H54 (cell line): ENCODE measurements around the gene NFATC2IP.

ENCODE experiments used
- DNase-seq: peaks from one replicate; pipeline ENCODE4 v3.0.0; 2011; ENCODE audit warnings: low spot score, mixed read lengths; ENCODE audit not compliant: insufficient read length
- FAIRE-seq: peaks from 3 replicates; lab custom pipeline; 2011; peaks lifted over from hg19 to GRCh38; lab: Jason Lieb, UNC
- POLR2A ChIP-seq: IDR thresholded peaks from 2 replicates; pipeline ENCODE4 v1.6.1; 2011; ENCODE audit warnings: low read depth, mild to moderate bottlenecking, low read length

NFATC2IP gene

DNA sequence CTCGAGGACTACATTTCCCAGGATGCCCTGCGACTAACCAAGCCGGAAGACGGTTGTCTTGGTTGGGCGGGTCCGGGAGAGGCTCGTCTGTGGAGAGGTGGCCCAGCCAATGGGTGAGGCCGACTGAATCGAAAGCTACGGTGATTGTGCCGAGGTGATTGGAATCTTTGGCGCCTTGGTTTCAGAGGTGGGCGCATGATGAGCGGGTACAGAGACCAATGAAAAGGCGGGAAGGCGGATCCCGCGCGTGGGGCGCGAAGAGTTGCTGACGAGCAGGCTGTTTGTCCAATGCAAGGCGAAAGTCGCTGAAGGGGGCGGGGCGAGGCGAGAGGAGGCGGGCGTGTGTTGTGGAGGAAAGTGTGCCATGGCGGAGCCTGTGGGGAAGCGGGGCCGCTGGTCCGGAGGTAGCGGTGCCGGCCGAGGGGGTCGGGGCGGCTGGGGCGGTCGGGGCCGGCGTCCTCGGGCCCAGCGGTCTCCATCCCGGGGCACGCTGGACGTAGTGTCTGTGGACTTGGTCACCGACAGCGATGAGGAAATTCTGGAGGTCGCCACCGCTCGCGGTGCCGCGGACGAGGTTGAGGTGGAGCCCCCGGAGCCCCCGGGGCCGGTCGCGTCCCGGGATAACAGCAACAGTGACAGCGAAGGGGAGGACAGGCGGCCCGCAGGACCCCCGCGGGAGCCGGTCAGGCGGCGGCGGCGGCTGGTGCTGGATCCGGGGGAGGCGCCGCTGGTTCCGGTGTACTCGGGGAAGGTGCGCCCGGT is at the start of gene NFATC2IP:
NFATC2IP (plus strand) TSS at position 290 of the 762 bp plus-strand sequence; CDS start at position 365, 75 bp downstream.
- FAIRE-seq (peak; percentile 89), DNase-seq (peak; percentile 98)
- peak; percentile 78 for TF ChIP-seq POLR2A

DNA sequence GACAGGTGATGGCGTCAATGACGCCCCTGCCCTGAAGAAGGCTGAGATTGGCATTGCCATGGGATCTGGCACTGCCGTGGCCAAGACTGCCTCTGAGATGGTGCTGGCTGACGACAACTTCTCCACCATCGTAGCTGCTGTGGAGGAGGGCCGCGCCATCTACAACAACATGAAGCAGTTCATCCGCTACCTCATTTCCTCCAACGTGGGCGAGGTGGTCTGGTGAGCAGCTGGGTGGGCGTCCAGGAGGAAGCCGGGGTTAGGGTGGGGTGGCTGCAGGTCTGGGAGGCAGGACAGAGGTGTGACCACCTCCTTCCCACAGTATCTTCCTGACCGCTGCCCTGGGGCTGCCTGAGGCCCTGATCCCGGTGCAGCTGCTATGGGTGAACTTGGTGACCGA is 48.9 kb upstream of the NFATC2IP start:
- FAIRE-seq = no peak
- TF ChIP-seq POLR2A = no peak
- DNase-seq = no peak

DNA sequence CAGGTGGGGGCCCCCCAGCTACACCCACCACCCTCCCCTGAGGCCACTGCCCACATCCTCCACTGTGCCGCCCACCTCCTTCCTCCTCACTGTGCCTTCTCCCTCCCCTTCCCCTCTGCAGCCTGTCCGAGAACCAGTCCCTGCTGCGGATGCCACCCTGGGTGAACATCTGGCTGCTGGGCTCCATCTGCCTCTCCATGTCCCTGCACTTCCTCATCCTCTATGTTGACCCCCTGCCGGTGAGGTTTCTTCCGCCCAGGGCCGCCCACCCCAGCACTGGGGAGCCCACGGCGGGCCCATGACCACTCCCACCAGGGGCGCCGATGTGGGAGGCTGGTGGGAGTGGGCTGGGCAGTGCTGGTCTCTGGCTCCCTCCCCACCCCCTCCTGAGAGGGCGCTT is 47.8 kb upstream of the NFATC2IP start:
- no peak for DNase-seq
- no peak for FAIRE-seq
- no peak for TF ChIP-seq POLR2A

DNA sequence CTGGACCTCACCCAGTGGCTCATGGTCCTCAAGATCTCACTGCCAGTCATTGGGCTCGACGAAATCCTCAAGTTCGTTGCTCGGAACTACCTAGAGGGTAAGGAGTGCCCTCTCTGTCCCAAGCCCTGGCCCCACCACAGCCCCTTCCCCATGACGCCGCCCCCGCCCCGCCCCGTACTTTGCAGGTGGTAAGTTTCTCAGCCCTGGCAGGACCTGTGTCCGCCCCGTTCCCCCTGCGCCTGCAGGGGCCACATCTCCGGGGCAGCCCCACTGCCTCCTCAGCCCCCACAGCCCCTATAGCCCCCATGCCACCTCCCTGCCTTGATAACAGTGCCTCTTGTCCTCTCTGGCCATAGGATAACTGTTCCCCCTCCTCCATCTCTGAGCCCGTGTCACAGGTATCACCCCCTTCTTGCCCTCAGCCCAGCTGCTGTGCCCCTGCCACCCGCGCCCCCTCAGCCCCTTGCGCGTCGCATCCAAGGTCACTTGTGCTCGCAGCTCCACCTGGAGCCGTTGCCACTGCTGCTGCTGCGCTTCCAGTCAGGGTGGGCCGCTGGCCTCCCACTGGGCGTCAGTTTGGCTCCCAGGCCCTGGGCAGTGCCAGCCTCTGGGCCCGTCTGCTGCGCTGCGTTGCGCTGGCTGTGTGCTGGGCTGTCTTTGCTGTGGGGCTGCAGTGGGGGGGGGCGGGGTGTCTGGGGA is 47.2 kb upstream of the NFATC2IP start:
- no peak for DNase-seq
- TF ChIP-seq POLR2A = no peak
- no peak for FAIRE-seq

DNA sequence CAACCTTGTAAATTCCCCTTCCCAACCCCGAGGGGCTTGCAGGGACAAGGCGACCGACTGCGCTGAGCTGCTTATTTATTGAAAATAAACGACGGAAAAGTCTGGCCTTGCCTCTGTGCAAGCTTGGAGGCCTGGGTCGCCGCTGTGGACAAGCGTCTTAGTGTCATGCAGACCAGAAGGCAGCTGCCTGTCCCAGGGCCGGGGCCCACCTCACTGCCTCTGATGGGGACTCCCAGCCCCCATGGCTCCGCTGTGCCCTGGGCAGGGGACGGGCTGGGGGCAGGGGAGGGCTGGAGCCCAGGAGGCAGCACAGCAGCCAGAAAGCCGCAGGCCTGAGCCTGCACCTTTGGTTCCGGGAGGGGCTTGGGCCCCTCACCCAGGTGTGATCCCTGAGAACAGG is 46.4 kb upstream of the NFATC2IP start:
- DNase-seq (no peak), FAIRE-seq (no peak)
- TF ChIP-seq POLR2A = no peak

DNA sequence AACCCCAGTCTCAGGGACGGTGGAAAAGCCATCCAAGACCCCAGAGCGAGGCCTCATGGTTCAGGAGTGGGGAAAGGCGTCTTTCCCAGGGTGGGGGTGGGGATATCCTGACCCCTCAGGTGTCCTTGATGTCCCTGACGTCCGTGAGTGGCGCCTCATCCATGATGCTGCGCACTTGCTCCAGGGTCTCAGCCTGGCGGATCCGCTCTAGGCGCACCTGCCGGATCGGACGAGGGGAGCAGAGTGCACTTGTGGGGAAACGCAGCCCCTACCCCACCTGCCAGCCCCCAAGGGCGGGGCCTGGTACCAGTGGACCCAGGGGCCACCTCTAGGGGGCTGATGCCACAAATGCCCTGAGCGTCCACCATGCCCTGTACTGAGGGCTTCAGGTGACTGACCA is 45.9 kb upstream of the NFATC2IP start:
- no peak for TF ChIP-seq POLR2A
- no peak for DNase-seq
- no peak for FAIRE-seq

DNA sequence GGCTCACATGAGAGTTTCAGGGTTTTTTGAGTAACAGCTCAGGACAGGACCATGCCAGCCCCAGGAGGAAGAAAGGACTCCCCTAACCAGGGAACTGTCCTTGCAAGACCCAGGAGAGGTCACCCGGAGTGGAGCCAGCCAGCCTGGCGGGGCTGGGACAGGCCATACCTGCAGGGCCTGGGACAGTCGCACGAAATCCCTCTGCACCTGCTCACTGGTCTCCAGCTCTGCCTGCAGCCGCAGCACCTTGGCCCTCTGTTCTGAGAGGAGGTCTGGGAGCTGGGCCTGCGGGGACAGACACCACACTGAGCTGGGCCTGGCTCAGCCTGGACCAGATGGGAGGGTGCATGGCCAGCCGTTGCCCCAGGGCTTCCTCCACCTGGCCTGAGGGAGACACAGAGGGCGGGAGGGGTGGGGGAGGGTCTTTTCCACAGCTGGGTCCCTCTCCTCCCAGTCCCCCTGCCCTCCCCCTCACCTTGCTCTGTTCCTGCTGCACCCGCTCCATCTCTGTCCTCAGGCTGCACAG is 45.4 kb upstream of the NFATC2IP start:
- TF ChIP-seq POLR2A = no peak
- FAIRE-seq (no peak), DNase-seq (no peak)

DNA sequence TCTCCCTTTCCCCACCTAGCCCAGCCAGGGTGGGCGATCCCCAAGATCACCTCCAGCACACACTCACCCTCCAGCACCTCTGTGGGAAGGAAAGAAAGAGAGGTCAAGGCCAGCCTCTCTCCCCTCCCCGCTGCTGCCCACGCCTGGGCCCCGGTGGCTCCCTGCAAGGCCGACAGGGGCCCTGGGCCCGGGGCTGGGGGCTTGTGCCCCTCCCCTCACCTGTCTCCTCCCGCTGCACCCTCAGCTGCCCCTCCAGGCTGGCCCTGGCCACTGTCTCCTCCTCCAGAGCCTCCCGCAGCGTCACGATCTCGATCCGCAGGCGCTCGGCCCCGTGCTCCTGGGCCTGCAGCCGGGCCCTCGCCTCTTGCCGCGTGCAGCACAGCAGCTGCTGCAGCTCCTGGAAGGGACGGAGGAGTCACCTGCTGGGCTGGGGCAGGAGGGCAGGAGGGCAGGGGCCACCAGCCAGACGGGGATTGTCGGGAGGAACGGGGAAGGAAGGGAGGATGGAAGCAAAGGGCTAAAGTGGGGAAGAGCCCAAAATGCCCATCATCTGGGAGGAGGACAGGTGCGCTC is 44.9 kb upstream of the NFATC2IP start:
- no peak for TF ChIP-seq POLR2A
- DNase-seq (no peak), FAIRE-seq (no peak)

DNA sequence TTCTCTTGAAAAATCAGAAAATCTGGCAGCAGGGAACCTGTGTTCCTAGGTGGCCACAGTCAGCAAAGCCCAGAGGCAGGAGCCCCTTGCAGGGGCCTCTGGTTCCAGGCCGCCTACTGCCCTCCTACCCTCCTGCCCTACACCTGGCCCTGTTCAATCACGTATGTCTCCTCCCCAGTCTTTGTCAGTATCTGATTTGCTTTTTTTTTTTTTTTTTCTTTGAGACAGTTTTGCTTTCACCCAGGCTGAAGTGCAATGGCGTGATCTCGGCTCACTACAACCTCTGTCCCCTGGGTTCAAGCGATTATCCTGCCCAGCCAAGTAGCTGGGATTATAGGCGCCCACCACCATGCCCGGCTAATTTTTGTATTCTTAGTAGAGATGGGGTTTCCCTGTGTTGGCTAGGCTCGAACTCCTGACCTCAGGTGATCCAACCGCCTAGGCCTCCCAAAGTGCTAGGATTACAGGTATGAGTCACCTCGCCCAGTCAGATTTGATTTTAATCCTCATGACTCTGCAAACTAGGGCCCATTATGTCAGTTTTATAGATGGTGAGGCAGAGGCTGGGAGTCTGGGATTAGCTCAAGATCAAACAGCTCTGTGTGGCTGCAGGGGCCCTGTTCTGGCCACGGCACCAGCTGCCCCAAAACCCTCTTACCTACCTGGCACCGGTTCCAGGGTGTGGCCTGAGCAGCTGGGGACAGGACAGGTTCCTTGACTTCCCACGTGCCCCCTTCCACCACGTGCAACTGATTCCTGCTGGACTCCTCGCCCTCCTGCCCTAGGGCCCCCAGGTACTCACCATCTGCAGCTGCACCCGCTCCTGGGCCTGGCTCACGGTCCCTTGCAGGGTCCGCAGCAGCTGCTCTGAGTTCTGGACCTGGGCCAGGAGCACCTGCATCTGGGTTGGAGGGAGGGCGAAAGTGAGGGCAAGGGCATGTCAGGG is 40.4 kb upstream of the NFATC2IP start:
- peak; percentile 58 for DNase-seq
- TF ChIP-seq POLR2A = no peak
- peak; percentile 11 for FAIRE-seq

DNA sequence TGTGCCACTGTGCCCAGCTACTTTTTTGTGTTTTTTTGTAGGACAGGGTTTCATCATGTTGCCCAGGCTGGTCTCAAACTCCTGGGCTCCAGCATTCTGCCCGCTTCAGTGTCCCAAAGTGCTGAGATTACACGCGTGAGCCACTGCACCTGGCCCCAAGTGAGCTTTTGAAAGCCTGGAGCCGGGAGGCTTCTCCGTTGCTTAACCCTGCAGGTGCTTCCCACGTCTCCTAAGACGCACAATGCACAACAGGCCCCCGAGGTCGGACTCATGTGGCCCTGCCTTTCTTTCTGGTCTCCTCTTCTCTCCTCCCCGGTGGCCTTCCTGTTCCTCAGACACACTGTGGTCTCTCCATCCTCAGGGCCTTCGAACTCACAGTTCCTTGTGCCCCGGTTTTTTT is 38.2 kb upstream of the NFATC2IP start:
- no peak for DNase-seq
- no peak for TF ChIP-seq POLR2A
- no peak for FAIRE-seq

DNA sequence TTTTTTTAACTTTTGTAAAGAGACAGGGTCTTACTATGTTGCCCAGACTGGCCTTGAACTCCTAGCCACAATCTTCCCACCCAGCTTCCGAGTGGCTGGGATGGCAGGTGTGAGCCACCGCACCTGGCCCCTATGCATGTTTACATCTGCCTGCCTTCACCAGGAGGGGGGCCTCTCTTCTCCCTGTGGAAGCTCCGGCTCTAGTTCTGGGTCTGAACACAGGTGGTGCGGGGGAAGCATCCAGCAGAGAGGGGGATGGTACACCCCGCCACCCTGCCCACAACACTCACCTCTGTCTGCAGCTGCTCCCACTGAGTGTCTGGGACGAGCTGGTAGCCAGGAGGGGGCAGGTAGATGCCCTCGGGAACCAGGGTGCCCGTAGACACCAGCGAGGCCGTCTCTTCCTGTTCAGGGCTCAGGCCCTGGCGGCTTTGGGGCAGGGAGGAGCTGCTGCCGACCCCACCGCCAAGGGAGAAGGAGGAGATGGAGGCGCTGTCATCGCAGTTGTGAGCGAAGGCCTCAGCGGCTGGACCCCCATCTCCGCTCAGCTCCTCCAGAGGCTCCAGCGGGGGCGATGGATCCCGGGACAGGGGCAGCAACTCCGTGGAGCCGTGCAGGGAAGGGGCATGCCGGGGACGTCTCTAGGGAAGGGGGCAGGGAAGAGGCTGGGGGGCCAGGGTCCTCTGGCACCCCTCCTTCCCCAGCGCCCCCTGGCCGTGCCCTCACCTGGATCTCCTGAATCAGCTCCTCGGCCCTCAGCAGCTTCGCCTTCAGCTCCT is 36.6 kb upstream of the NFATC2IP start:
- DNase-seq (no peak), FAIRE-seq (no peak)
- no peak for TF ChIP-seq POLR2A

DNA sequence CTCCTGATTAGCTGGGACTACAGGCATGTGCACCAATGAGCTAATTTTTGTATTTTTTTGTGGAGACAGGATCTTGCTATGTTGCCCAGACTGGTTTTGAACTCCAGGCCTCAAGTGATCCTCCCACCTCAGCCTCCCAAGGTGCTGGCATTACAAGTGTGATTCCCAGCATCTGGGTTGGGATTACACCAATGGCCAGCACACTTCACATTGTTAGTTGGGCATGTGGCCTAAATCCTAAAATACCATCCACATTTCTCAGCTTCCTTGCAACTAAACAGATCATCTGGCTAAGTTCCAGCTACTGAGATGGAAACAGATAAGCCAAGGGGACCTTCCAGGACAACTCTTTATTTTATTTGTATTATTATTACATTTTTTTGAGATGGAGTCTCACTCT is 35.6 kb upstream of the NFATC2IP start:
- no peak for TF ChIP-seq POLR2A
- peak; percentile 62 for FAIRE-seq
- DNase-seq = peak; percentile 49
